Measurements from ENCODE around the gene PMPCB.
A peak's percentile ranks its signal among the peaks of the same experiment; 100 is the strongest.

PMPCB gene

DNA sequence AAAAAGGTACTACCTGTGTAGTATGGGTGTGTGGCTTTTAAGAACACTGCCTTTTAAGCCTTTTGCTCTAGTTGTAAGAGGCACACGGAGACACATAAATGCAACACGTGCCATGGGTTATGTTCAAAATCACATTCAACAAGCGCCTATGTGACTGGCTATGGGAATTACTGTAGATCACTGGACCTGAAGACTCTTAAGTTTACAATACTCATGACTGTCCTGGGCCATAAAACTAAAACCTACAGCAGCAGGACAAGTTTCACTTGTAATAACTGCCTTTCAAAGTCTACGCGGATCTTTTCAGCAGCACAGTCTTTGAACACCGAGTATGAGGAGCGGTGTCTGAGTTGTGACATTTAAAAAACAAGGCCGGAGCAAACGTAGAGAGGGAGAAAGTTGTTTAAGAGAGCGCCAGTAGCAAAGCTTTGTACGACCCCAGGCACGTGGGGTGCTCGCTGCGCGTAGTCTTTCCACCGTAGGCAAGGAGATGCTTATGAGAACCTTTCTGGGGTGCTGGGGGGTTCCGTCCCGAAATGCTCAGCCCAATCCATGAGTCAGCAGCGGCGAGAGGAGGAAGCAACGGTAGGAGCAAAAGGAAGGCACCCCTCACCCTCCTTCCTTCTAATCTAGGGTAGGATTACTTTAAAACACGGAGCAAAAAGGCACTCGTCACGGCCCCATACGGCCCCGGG, 46.7 kb downstream of the PMPCB start:
- peak overlapping the region; percentile 65 for H3K4me3 ChIP-seq (ENCODE audit: low read depth, low read length)
- TF ChIP-seq, protein P1, sequence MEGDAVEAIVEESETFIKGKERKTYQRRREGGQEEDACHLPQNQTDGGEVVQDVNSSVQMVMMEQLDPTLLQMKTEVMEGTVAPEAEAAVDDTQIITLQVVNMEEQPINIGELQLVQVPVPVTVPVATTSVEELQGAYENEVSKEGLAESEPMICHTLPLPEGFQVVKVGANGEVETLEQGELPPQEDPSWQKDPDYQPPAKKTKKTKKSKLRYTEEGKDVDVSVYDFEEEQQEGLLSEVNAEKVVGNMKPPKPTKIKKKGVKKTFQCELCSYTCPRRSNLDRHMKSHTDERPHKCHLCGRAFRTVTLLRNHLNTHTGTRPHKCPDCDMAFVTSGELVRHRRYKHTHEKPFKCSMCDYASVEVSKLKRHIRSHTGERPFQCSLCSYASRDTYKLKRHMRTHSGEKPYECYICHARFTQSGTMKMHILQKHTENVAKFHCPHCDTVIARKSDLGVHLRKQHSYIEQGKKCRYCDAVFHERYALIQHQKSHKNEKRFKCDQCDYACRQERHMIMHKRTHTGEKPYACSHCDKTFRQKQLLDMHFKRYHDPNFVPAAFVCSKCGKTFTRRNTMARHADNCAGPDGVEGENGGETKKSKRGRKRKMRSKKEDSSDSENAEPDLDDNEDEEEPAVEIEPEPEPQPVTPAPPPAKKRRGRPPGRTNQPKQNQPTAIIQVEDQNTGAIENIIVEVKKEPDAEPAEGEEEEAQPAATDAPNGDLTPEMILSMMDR (IDR thresholded peaks at IDR 0.05; ENCODE audit: insufficient read depth, low read depth, low read length, missing control alignments): no peak
- peak; percentile 43 for DNase-seq (ENCODE audit: low read depth)

DNA sequence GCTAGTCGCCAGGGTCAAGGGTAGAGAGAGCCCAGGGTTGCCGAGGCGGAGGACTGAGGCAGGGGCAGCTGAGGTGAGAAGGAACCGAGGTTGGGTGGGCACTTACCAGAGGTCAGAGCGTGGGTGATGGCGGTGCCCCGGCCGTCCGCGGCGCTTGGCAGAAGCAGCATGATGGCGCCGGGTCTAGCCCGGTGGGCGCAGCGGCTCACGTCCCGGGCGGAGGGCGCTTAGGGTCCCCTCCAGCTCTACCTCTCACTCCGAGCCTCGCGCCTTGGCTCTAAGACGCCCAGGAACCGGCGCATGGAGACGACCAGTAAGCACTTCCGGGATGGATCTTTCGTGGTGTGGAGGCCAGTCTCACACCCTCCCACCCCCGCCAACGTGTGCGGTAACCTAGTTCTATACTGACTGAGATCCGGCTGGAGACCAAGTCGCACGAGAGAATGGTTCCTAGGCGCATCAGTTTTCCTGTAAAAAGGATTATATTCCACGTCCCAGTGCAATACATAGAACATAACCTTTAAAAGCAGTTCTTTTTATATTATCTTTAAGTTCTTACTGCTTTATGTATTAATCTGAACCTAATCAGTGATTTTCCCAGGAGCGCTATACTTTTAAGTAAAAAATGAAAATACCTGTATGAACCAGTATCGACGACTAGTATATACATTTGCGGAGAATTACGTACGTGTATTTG, 47.4 kb downstream of the PMPCB start, which contains the start of gene DNAJC2:
Gene DNAJC2, minus strand, starts transcription at position 315 of the 697 bp plus-strand sequence. Its CDS starts 145 bp downstream, at position 170.
- H3K4me3 ChIP-seq (ENCODE audit: low read depth, low read length): peak within 1 kb of the TSS; percentile 65
- DNase-seq (ENCODE audit: low read depth): peak; percentile 96
- TF ChIP-seq, protein P1 (IDR thresholded peaks at IDR 0.05; ENCODE audit: insufficient read depth, low read depth, low read length, missing control alignments): no peak

DNA sequence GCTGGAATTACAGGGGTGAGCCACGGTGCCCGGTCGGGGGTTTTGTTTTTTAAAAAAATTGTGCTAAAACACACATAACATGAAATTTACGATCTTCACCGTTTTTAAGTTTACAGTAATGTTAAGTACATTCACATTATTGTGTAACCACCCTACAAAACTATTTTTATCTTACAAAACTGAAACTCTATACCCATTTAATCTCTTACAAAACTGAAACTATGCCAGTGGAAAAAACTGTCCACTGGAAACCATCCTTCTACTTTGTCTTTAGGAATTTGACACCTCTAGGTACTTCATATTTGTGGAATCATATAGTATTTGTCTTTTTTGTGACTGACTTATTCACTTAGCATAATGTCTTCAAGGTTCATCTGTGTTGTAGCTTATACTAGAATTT, 49.2 kb downstream of the PMPCB start:
- no peak for DNase-seq (ENCODE audit: low read depth)
- H3K4me3 ChIP-seq (ENCODE audit: low read depth, low read length): no peak overlapping the region
- TF ChIP-seq, protein P1 (IDR thresholded peaks at IDR 0.05; ENCODE audit: insufficient read depth, low read depth, low read length, missing control alignments): no peak

DNA sequence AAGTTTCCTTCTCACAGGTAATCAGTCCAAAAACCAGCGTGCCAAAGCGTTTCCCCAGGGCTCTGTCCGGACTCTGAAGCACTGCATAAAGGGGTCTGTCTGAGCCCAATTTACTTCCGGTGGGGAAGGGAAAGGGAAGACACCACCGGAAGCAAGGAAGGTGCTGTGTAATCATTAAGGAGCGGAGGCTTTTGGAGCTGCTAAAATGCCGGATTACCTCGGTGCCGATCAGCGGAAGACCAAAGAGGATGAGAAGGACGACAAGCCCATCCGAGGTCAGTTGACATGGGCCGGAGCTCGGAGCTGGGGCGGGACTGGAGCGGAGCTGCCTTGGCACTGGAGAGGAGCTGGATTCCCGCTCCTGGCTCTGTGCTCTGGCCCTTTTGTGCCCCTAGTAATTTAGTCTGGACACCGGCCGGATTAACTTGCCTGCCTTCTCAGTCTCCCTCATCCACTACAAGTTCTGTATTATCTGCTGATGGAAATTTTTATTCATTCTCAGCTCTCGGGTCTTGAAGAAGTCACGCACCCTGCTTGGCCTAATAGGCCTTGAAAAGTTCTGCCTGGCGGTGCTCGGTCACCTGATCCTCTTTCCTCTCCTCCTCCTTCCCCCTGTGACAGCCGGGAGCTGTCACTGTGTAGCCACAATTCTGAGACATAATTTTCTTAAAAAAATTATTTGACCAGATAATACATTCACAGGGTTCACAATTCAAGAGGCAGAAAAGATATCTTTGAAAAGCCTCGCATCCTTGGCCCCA, 50.5 kb downstream of the PMPCB start, which contains the start of gene PSMC2:
Gene PSMC2, plus strand, starts transcription at position 137 of the 761 bp plus-strand sequence. Its CDS starts 69 bp downstream, at position 206.
- peak within 1 kb of the TSS; percentile 80 for H3K4me3 ChIP-seq (ENCODE audit: low read depth, low read length)
- TF ChIP-seq, protein P1 (IDR thresholded peaks at IDR 0.05; ENCODE audit: insufficient read depth, low read depth, low read length, missing control alignments): no peak
- DNase-seq (ENCODE audit: low read depth): peak; percentile 93

DNA sequence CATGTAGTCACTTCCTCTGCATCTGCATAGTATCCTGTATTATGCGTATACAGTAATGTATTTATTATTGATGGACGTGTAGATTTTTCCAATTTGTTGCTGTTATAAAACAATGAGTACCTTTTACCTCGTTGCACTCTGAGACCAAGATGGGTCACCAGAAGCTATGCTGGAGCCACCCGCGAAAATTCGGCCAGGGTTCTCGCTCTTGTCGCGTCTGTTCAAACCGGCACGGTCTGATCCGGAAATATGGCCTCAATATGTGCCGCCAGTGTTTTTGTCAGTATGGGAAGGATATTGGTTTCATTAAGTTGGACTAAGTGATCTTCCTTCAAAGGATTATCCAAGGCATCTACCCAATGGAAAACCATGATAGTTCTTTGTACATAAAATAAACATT, 51.2 kb downstream of the PMPCB start:
- TF ChIP-seq, protein P1 (IDR thresholded peaks at IDR 0.05; ENCODE audit: insufficient read depth, low read depth, low read length, missing control alignments): no peak
- H3K4me3 ChIP-seq (ENCODE audit: low read depth, low read length): peak overlapping the region; percentile 80
- peak; percentile 3 for DNase-seq (ENCODE audit: low read depth)

DNA sequence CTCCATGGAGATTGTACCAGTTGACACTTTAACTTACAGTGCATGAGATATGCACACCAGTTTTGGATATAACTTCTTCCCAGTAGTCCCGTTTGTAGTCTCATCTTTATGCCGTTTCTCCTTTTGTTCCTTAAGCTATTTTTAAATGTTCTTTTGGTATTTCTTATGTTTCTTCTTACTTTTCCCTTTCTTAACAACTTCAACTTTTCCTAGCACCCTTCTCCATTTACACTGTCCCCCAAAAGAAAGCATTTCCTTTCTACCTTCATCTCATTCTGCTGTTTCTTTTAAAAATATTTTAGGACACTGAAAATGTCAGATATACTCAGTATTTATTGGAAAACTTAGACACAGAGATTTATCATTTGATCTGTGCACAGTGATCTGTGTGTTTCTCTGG, 51.7 kb downstream of the PMPCB start:
- peak overlapping the region; percentile 80 for H3K4me3 ChIP-seq (ENCODE audit: low read depth, low read length)
- no peak for DNase-seq (ENCODE audit: low read depth)
- TF ChIP-seq, protein P1 (IDR thresholded peaks at IDR 0.05; ENCODE audit: insufficient read depth, low read depth, low read length, missing control alignments): no peak

All from GM12865 (cell line).